Subcutaneous abdominal adipose tissue (tissue), 5 donors: ENCODE measurements around the gene PARVG.

Experiments used
- H3K27ac ChIP-seq: one replicate; pipeline ENCODE4 v1.7.0; 2013; ENCODE audit warnings: low read depth, mild to moderate bottlenecking, inconsistent platforms, low read length, moderate library complexity
- H3K27me3 ChIP-seq, 5 donors: one replicate each; pipeline ENCODE4 v1.7.0; 2013; ENCODE audit warnings: low read length in 5 of 5, inconsistent platforms in 1 of 5; ENCODE audit not compliant: control insufficient read depth in 5 of 5, insufficient read depth in 4 of 5
- H3K36me3 ChIP-seq, 5 donors: one replicate each; pipeline ENCODE4 v1.7.0; 2013; ENCODE audit warnings: low read length in 5 of 5; ENCODE audit not compliant: control insufficient read depth in 5 of 5, insufficient read depth in 5 of 5
- H3K4me1 ChIP-seq, 5 donors: one replicate each; pipeline ENCODE4 v1.7.0; 2013; ENCODE audit warnings: low read length in 5 of 5, mild to moderate bottlenecking in 3 of 5, moderate library complexity in 1 of 5; ENCODE audit not compliant: control insufficient read depth in 5 of 5, insufficient read depth in 5 of 5
- H3K4me3 ChIP-seq, 5 donors: one replicate each; pipeline ENCODE4 v1.7.0; 2013; ENCODE audit warnings: low read length in 5 of 5, low read depth in 1 of 5
- H3K9ac ChIP-seq, 5 donors: one replicate each; pipeline ENCODE4 v1.7.0; 2013; ENCODE audit warnings: low read length in 5 of 5, mild to moderate bottlenecking in 4 of 5, moderate library complexity in 3 of 5
- H3K9me3 ChIP-seq, 5 donors: one replicate each; pipeline ENCODE4 v1.7.0; 2013; ENCODE audit warnings: low read length in 5 of 5; ENCODE audit not compliant: control insufficient read depth in 5 of 5
- donor health status: healthy.
- donor health status: healthy.
- donor health status: healthy.
- donor health status: healthy.
- donor health status: healthy.

PARVG gene, protein sequence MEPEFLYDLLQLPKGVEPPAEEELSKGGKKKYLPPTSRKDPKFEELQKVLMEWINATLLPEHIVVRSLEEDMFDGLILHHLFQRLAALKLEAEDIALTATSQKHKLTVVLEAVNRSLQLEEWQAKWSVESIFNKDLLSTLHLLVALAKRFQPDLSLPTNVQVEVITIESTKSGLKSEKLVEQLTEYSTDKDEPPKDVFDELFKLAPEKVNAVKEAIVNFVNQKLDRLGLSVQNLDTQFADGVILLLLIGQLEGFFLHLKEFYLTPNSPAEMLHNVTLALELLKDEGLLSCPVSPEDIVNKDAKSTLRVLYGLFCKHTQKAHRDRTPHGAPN

DNA sequence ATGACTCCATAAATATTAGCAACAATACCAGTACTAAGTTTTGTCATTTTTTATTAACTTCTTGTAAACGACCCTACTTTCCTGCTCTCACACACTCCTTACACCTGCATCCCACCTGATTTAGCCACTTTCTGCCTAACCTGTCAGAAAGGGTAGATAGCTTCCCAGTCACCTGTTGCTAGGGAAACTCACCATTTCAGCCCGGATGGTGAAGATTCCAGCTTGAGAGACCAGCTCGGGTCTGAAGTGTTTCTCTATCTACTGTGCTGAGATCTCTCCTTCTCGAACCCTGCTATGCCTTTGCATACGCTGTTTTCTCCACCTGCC, at the start of gene PARVG:
Gene PARVG, plus strand, starts transcription at position 220 of the 327 bp plus-strand sequence. CDS start 2,405 bp downstream, outside the sequence.
- peak within 1 kb of the TSS in 4 of 5 donors; percentile 27 to 59 (median 42) for H3K4me3 ChIP-seq
- H3K27ac ChIP-seq: no peak within 1 kb of the TSS
- H3K27me3 ChIP-seq: peaks cover 19 to 42% (median 31%) of the 10 kb centered on the region in 5 donors
- no peaks in the 10 kb centered on the region for H3K9me3 ChIP-seq
- H3K4me1 ChIP-seq: peaks cover 0 to 22% (median 0%) of the 10 kb centered on the region in 5 donors
- peaks cover 0 to 4% (median 0%) of the 10 kb centered on the region in 5 donors for H3K36me3 ChIP-seq
- peak within 1 kb of the TSS in 3 of 5 donors; percentile 62 to 72 (median 68) for H3K9ac ChIP-seq

DNA sequence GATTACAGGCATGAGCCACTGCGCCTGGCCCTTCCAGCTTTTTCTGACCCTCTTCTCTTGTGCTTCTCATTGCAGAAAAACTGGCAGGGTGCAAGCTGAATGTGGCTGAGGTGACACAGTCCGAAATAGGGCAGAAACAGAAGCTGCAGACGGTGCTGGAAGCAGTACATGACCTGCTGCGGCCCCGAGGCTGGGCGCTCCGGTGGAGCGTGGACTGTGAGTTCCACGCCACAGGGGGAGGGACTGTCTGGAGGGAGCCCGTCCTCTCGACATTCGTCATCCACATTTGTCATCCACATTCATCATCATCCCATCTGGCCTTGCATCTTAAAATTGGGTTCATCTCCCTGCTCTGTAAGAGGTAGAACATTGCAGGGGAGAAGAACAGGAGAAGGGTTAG, 49.3 kb upstream of the PARVG start:
- Histone ChIP-seq H3K36me3 (peaks cover 0 to 65% (median 48%) of the 10 kb centered on the region in 5 donors), H3K27me3 (no peaks in the 10 kb centered on the region), H3K27ac (no peak overlapping the region), H3K4me3 (no peak overlapping the region), H3K4me1 (peaks cover 0 to 33% (median 8%) of the 10 kb centered on the region in 5 donors), H3K9me3 (peaks cover 0 to 7% (median 6%) of the 10 kb centered on the region in 5 donors), H3K9ac (no peak overlapping the region)

DNA sequence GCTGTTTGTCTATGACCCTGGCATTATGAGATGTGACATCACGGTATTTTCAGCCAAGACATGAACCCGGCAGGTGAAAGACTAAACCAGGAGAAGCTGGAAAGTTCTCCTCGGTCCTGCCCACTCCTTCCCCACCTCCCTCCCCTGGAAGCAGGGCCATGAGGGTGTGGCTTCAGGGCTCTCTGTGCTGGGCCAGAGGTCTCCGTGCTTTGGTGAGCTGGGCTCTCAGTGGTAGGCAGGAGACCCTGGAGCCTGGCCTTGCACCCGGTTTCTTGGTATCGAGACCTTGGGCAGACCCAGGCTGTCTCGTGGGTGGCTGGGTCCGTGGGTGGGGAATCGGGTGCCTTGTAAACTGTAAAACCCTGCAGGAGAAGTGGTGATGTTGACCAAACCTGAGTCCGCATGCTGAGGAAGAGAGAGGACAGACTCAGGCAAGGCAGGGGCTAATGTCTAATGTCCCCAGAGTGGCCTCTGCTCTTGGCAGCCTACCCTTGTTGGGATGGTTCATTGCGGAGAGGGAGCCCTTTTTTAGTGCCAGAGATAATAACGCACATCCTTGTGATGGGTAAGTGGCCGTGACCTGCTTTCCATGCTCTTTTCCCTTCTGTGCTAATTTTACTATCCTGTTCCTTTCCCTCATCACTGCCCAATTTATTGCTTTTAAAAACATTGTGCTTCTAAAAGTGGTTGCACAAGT, 48.6 kb upstream of the PARVG start:
- no peak overlapping the region for H3K4me3 ChIP-seq

DNA sequence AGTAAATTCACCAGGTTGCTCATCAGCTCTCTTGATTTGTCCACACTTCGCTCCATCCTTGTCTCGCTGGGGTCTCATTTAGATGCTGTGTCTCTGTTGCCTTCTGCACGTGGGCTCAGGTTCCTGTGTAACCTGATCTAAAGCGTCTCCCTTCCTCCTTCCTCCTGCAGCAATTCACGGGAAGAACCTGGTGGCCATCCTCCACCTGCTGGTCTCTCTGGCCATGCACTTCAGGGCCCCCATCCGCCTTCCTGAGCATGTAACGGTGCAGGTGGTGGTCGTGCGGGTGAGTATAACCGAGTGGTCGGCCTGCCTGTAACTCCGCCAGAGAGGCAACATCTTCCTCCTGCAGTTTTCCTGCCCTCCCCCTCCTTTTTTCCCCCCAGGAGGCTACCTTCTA, 48.0 kb upstream of the PARVG start:
- Histone ChIP-seq H3K36me3 (peaks cover 5 to 73% (median 61%) of the 10 kb centered on the region in 5 donors), H3K4me1 (peaks cover 0 to 25% (median 3%) of the 10 kb centered on the region in 5 donors), H3K9me3 (peaks cover 0 to 14% (median 7%) of the 10 kb centered on the region in 5 donors), H3K27me3 (no peaks in the 10 kb centered on the region), H3K27ac (no peak overlapping the region), H3K9ac (no peak overlapping the region), H3K4me3 (no peak overlapping the region)

More for the DNA sequence above, 48.6 kb upstream of the PARVG start:
- peaks cover 0 to 31% (median 8%) of the 10 kb centered on the region in 5 donors for H3K4me1 ChIP-seq
- peaks cover 5 to 67% (median 55%) of the 10 kb centered on the region in 5 donors for H3K36me3 ChIP-seq
- H3K27me3 ChIP-seq: no peaks in the 10 kb centered on the region
- H3K9me3 ChIP-seq: peaks cover 0 to 8% (median 1%) of the 10 kb centered on the region in 5 donors
- no peak overlapping the region for H3K27ac ChIP-seq
- no peak overlapping the region for H3K9ac ChIP-seq

DNA sequence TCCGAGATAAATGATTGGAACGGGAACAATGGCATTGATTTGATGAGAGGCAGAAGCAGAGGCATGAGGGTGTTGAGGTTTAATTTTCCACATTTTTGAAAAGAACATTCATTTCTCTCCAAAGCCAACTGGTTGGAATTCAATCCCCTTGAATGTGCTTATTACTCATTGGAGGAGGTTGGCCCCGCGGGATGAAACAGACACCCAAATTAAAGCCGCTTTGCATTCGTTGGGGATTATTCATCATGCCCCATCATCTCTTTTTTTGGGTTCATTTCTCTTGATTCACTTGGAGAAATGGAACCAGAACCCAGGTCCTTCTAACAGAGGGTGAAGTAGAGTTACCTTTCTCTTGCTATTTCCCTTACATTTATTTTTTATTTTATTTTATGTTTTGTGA, 47.6 kb upstream of the PARVG start:
- H3K36me3 ChIP-seq: peaks cover 5 to 77% (median 65%) of the 10 kb centered on the region in 5 donors
- H3K27me3 ChIP-seq: no peaks in the 10 kb centered on the region
- peaks cover 0 to 21% (median 0%) of the 10 kb centered on the region in 5 donors for H3K4me1 ChIP-seq
- no peak overlapping the region for H3K9ac ChIP-seq
- no peak overlapping the region for H3K4me3 ChIP-seq
- no peak overlapping the region for H3K27ac ChIP-seq
- peaks cover 0 to 16% (median 9%) of the 10 kb centered on the region in 5 donors for H3K9me3 ChIP-seq

DNA sequence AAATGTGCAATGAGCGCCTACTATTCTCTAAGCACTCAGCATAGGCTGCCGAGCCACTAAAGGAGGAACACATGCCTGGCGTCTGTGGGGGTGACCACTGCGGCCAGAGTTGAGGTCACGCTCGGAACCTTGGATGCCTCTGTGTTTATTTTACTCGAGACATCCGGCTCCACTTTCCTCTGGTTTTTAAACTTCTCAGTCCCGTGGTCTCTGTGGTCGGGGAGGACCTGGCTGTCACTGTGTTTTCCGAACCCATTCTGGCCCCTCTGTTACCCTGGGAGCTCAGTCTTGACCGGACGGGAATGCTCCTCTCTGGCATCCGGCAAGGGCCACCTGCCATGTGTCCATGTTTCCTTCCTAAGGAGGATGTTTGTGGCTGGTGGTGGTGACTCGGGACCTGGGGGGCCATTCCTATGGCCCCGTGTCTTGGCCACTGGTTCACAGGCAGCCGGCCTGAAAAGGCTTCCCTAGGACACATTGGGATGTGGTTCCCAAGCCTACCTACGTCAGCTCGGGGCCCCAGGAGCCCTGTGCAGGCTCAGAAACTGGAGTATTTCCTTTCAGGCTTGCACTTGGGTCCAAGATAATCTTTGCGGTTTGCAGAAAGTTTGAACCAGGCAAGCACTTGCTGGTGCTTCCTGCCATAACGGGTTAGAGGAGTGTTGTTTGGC, 46.7 kb upstream of the PARVG start:
- Histone ChIP-seq H3K4me1 (peaks cover 0 to 20% (median 0%) of the 10 kb centered on the region in 5 donors), H3K36me3 (peaks cover 5 to 82% (median 73%) of the 10 kb centered on the region in 5 donors), H3K9me3 (peaks cover 0 to 16% (median 9%) of the 10 kb centered on the region in 5 donors), H3K27ac (no peak overlapping the region), H3K4me3 (no peak overlapping the region), H3K9ac (no peak overlapping the region), H3K27me3 (no peaks in the 10 kb centered on the region)

DNA sequence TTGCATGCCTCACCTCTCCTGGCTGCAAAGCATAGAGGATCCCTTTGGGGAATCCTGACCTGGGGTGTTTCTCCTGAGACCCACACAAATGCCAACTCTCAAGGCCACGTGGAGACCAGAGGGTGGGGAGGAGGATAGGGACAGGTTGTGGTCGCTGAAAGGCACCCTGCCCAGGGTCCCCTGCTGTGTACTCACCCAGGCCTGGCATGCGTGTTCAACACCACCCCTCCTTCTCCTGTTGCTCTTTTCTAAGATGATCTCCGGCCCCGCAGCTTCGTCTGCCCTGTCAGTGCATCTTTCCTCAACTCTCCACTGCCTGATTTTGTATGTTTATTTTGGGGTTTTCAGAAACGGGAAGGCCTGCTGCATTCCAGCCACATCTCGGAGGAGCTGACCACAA, 44.6 kb upstream of the PARVG start:
- no peak overlapping the region for H3K27ac ChIP-seq
- no peaks in the 10 kb centered on the region for H3K27me3 ChIP-seq
- H3K4me1 ChIP-seq: peaks cover 0 to 16% (median 0%) of the 10 kb centered on the region in 5 donors
- H3K9me3 ChIP-seq: peaks cover 0 to 16% (median 9%) of the 10 kb centered on the region in 5 donors
- H3K9ac ChIP-seq: no peak overlapping the region
- peaks cover 5 to 96% (median 85%) of the 10 kb centered on the region in 5 donors for H3K36me3 ChIP-seq
- H3K4me3 ChIP-seq: no peak overlapping the region

DNA sequence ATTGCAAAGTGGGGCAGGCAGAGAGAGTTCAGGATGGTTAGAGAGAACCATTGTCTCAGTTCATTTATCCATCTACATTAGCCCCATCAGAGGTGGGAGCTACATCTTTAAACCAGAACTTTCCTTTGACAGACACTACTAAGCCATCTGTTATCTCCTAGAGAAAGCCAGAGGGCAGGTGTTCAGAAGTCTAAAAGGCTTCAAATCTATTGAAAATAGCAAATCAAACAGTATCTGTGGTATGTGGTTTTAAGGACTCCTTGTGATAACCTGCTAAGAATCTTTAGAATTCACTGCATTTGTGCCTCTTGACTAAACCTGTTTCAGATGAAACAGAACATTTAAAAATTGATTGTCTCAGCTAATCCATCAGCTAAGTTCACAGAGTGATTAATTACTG, 43.9 kb upstream of the PARVG start:
- Histone ChIP-seq H3K4me1 (peaks cover 0 to 16% (median 0%) of the 10 kb centered on the region in 5 donors), H3K27me3 (no peaks in the 10 kb centered on the region), H3K36me3 (peaks cover 5 to 95% (median 83%) of the 10 kb centered on the region in 5 donors), H3K27ac (no peak overlapping the region), H3K9me3 (peaks cover 0 to 16% (median 9%) of the 10 kb centered on the region in 5 donors), H3K9ac (no peak overlapping the region), H3K4me3 (no peak overlapping the region)

DNA sequence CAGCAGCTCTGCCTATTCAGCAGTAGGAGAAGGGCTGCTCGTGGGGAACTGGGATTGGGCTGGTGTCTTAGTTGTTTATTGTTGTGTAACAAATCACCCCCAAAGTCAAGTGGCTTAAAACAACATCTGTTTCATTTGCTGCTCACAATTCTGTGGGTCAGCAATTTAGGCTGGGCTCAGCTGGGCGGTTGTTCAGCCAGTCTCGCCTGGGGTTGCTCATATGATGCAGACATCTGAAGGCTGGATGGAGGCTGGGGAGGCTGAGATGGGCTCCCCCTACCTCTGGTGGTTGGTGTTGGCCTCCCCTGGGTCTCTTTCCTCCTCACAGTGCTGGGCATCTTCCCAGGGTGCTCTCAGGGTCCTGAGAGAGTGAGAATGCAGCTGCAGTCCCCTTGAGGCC, 43.3 kb upstream of the PARVG start:
- H3K27ac ChIP-seq: no peak overlapping the region
- peaks cover 0 to 16% (median 0%) of the 10 kb centered on the region in 5 donors for H3K4me1 ChIP-seq
- H3K27me3 ChIP-seq: no peaks in the 10 kb centered on the region
- H3K9me3 ChIP-seq: peaks cover 0 to 16% (median 9%) of the 10 kb centered on the region in 5 donors
- peaks cover 5 to 91% (median 78%) of the 10 kb centered on the region in 5 donors for H3K36me3 ChIP-seq
- H3K4me3 ChIP-seq: no peak overlapping the region
- H3K9ac ChIP-seq: no peak overlapping the region
